COLO668 (cell line): Measurements from ENCODE around the gene MLF2.

Source experiments
- DNase-seq: peaks from one replicate; lab custom pipeline; 2025; ENCODE audit not compliant: unreplicated experiment; lab: John Stamatoyannopoulos, UW

MLF2 gene

DNA sequence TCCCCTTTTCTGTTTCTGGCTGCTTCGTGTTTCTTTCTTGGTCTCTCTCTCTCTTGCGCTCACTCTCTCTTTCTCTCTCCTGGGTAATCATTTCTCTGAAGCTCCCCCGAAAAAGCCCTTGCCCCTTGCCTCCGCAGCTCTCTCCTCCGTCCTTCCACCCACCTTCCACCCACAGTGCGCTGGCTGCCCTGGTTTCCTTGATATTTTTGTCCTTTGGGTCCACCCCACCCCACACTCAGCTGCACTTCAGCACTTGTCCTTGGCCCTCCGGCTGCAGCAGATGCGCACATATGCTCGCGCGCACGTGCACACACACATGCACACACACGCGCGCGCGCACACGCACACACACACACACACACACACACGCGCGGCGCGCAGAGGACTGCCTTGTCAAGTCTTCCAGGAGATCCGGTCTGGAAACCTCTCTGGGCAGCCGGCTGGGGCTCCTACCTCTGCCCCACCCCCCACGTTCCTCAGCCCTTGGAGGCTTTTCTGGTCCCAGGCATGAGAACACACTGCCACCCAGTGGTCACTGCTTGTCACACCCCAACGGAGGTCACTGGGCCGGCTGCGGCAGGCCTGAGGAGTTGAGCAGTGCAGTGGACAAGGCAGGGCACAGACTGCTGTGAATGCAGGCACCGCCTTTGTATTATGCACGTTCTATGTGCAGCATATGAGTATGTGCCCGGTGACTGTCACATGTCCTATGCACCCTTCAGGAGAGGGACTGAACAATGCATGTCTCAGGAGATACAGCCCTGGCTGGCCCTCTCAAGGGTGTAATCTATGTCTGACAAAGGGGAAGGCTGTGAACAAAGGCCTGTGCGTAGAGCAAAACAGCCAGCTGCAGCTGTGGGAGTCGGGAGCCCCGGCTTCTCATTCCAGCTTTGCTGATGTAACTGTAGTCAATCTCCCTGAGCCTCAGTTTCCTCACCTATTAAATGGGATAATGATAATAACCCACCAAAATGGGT lies 25.9 kb upstream of the MLF2 start:
- peak; percentile 86 for DNase-seq

DNA sequence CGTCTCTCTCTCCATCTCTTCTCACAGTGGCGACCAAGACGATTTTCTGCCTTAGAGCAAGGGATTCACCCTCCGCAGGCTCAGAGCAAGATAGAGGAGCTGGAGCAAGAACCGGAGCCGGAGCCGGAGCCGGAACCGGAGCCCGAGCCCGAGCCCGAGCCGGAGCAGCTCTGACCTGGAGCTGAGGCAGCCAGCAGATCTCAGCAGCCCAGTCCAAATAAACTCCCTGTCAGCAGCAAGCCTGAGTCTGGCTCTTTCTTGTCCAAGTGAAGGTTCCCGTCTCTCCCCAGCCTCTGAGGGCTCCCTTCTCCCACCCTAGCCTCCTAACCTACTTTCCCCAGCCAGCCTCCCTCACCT lies 25.3 kb upstream of the MLF2 start:
- no peak for DNase-seq

DNA sequence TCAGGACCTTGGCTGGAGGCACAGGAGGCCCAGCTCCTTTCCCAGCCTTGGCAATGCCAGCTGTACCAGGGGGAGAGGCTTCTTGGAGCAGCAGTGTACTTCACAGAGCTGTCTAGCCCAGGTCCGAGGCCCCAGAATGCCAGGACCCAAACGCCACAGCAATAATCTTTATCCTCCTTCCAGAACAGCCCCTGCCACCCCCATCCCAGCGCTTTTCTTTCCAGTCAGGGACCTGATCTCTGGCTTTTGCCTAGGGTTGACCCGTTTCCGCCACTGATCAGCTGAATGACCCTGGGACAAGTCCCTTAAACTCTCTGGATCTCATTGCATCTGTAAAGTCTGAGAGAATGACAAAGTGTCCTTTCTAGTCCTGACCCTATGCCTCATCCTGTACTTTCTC lies 24.4 kb upstream of the MLF2 start:
- DNase-seq = no peak

DNA sequence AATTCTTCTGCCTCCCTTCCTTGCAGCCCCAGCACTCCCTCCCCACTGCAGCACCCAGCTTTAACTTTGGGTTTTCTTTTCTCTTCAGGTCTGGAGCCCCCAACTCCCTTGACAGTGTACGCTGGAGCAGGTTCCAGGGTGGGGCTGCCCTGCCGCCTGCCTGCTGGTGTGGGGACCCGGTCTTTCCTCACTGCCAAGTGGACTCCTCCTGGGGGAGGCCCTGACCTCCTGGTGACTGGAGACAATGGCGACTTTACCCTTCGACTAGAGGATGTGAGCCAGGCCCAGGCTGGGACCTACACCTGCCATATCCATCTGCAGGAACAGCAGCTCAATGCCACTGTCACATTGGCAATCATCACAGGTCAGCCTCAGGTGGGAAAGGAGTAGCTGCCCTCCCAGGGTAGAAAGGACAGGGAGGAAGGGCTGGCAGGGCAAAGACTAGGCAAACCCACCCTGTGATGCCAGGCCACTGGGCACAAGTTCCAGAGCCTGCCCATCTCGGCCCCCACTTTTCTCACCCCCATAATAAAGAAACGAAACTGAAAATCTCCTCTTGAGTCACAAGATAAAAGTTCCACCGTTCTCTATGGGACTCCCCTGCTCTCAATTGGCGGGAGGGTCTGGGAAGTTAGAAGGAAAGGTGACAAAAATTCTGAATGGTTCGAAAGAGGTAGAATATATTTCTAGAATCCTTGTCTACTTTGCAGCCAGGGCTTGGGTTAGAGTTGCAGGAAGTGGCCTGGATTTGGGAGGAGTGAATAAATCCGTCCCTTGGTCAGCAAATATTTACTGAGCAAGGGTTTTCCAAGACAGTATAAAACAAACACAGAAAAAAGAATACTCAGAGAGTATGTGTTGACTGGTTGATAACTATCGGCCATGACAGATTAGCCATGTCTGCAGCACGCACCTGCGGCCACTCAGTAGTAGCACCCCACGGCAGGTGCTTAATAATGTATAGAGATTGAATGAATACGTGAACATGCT lies 22.5 kb upstream of the MLF2 start:
- DNase-seq = peak; percentile 5

DNA sequence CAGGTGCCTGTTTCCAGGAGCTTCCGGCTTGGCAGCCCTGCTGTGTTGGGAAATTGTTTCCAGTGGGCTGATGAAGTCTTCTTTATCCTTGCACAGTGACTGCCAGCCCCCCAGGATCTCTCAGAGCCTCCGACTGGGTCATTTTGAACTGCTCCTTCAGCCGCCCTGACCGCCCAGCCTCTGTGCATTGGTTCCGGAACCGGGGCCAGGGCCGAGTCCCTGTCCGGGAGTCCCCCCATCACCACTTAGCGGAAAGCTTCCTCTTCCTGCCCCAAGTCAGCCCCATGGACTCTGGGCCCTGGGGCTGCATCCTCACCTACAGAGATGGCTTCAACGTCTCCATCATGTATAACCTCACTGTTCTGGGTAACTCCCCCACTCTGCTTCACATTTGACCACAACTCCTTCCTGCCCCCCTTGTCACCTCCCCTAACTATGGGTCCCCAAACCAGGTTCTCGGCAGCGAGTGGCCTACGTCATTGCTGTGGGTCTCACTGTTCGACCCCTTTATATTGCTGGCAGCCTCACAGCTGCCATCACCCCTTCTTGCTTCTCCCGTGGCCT lies 21.6 kb upstream of the MLF2 start:
- DNase-seq = no peak

DNA sequence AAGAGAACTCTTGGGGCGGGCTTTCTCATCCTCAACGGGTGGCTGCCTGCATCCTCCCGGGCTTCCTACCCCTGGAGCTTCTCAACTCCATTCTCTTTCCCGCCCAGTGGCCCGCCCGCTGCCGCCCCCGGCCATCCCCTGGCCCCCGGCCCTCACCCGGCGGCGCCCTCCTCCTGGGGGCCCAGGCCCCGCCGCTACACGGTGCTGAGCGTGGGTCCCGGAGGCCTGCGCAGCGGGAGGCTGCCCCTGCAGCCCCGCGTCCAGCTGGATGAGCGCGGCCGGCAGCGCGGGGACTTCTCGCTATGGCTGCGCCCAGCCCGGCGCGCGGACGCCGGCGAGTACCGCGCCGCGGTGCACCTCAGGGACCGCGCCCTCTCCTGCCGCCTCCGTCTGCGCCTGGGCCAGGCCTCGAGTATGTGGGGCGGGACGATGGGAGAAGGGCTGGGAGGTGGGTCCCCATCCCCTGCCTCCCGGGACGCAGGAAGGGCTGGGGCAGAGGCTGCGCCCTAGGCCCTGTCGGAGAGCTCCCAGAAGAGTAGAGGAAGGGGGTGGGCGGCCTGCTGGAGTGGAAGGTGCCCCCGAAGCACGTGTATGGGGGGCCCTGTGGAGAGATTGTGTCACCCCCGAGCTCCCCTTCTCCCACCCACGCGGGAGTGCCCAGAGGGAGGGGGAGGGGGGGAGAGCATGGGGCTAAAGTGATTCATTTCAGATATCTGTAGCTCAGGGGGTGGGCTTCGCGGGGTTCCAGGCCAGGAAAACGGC lies 20.8 kb upstream of the MLF2 start:
- DNase-seq = no peak

DNA sequence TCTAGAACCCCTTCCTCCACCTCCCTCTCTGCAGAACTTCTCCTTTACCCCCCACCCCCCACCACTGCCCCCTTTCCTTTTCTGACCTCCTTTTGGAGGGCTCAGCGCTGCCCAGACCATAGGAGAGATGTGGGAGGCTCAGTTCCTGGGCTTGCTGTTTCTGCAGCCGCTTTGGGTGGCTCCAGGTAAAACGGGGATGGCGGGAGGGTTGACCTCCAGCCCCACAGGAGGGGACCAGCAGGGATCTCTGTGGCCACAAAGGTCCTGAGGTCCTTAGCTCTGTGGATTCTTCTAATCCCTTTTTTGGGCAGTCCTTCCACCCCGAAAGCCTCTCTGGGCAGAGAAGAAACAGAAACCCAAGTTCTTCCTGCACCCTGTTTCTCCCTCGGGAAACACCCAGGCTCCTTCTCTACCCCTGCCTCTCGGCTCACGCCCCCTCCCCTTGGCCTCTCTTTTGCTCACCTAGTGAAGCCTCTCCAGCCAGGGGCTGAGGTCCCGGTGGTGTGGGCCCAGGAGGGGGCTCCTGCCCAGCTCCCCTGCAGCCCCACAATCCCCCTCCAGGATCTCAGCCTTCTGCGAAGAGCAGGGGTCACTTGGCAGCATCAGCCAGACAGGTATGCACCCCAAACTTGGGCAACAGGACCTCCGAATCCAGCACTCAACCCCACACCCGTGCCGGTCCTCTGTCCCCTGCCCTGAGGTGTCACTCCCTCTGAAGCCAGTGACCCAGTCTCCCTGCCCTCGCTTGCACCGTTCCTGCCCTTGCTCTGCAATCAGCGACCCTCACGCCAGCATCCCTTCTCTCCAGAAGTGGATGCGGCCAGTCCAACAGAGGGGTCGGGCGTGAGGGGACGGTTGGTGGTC lies 20.0 kb upstream of the MLF2 start:
- no peak for DNase-seq

DNA sequence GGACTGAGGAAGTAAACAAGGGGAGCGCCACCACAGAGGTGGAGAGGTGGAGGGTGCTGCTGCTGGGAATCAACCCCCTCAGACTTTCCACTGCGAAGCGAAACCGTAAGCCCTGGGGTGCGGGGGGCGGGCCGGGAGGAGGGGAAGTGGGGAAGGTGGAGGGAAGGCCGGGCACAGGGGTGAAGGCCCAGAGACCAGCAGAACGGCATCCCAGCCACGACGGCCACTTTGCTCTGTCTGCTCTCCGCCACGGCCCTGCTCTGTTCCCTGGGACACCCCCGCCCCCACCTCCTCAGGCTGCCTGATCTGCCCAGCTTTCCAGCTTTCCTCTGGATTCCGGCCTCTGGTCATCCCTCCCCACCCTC lies 19.4 kb upstream of the MLF2 start, which contains the start of gene LAG3:
Gene LAG3, plus strand, starts transcription at position 190 of the 365 bp plus-strand sequence. CDS start 333 bp downstream, outside the sequence.
- no peak for DNase-seq

DNA sequence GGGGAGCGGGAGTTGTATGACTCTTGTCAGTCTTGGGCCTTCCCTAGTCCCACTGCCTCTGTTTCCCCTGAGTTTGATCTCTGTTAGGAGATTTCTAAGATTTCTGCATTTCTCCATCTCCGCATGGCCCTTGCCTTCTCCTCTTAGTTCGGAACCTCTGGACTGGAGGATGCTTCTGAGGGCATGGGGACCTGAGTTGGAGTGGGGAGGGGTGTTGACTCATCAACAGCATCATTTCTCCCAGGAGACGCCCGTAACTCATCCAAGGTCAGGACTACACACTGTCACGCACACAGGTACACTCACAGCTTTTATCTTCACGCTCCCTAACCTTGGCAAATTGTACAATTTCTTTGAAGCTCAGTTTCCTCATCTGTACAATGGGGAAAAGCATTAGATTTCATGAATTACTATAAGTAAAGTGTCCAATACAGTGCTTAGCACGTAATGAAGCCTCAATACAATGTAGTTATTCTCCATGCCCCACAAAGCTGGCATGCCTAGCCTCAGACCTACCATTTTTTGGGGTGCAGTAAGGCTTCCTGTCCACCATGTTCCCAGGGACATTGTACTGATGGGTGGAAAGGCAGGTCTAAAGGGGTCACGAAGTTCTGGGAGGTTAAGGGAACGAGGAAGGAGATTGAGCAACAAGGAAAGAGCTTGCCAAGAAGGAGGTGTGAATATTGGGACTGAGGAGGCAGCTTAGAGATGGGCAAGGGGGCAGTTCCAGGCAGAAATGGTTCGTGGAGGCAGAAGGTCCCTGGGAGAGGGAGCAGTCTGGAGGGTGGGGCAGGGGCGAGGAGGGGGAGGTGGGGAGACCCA lies 18.8 kb upstream of the MLF2 start:
- no peak for DNase-seq

DNA sequence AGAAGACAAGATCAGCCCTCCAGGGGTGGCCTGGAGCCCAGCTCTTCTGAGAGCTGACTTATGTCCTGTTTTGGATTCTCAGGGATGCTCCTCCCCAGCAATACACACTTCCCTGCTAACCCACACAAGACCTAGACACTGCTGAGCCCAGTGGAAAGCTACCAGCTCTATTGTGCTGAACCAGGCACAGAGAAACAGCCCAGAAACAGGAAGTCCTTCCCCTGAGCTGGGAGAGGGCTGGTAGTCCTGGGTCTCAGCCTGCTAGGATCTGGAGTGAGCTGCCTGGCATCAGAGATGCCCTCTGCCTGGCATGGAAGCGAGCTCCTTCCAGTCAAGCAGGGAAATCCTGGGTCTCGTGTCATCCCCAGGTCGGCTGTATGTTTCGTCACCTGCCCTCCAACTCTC lies 18.2 kb upstream of the MLF2 start:
- DNase-seq = no peak

DNA sequence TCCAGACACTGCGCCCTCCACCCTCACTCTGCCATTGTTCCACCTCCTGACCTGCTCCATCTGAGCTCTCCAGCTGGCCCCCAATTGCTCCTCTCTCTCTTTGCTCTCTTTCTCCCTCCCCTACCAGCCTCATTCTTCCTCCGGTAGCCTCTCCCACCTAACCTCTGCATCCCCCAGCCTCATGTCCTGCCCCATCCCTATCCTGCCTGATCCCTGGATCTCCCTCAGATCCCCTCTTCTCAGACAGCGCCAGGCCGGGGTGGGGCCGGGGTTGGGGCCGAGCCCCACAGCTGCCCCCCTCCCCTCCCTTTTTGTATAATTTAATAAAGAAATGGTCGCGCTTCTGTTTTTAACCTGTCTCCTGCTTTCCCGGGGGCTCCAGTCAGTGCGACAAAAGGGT lies 17.7 kb upstream of the MLF2 start:
- no peak for DNase-seq

DNA sequence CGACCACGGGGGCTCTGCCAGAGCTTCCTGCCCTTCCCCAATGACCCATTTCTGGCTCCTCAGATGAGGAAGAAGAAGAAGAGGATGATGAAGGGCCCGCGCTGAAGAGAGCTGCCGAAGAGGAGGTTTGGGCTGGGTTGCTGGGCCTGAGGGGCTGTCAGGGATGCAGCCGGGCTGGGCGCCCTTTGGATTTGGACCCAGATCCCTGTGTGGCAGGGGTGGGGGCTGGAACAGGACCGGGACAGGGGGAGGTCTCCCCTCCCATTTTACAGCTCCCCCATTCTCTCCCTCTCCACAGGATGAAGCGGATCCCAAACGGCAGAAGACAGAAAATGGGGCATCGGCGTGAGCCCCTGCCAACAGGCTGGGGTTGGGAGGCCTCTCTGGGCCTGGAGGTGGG lies 17.2 kb upstream of the MLF2 start:
- DNase-seq = no peak

DNA sequence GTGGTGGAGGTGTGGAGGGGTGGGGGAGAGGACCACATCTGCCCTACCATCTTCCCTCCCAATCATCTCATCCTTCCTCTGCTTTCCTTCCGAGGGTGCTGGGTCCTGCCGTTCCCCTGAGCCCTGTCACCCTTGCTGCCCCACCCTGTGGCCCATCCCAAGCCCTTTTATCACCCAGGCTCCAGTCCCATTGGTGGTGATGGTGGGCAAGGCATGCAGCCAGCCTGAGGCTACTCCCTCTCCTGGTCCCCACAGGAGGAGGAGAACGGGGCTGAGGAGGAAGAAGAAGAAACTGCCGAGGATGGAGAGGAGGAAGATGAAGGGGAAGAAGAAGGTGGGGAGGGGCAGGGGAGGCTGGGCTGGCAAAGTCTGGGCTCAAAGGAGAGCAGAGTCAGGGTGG lies 16.7 kb upstream of the MLF2 start:
- no peak for DNase-seq

DNA sequence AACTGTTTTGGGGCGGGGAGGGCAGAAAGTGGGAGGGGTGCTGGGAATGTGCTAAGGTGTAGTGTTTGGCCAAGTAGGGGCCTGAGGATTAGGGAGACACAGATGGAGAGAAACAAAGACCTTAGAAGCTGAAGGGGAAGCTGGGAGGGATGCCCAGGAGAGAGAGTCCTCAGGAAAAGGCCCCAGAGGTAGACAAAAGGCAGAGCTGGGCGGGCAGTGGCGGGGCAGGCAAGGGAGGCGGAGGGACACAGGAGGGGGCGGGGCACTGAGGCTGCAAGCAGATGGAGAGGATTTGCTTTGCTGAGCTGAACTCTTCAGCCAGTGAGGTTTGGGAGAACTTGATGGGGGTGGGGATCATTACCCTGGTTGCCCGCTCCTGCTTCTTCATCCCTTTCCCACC lies 16.0 kb upstream of the MLF2 start:
- DNase-seq = peak; percentile 23

DNA sequence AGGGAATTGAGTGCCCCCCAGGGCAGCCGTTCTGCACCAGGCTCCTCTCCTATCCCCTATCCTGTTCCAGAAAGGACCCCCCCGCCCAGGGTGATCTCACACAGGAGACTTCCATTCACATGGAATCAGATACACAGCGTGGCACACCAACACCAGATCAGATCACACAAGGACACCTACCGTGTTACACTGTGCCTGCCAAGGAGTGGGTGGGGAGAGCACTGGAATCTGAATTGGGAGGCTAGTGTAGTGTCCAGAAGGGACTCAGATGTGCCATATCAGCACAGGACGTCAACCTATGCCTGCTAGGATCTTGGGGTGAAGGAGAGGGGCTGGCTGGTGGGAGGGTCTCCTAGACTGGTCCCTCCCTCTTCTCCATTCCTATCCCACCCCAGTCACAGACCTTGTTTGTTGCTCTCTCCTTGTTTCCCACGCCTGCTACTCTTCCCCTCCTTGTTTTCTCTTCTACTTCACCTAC lies 15.5 kb upstream of the MLF2 start:
- DNase-seq = no peak

DNA sequence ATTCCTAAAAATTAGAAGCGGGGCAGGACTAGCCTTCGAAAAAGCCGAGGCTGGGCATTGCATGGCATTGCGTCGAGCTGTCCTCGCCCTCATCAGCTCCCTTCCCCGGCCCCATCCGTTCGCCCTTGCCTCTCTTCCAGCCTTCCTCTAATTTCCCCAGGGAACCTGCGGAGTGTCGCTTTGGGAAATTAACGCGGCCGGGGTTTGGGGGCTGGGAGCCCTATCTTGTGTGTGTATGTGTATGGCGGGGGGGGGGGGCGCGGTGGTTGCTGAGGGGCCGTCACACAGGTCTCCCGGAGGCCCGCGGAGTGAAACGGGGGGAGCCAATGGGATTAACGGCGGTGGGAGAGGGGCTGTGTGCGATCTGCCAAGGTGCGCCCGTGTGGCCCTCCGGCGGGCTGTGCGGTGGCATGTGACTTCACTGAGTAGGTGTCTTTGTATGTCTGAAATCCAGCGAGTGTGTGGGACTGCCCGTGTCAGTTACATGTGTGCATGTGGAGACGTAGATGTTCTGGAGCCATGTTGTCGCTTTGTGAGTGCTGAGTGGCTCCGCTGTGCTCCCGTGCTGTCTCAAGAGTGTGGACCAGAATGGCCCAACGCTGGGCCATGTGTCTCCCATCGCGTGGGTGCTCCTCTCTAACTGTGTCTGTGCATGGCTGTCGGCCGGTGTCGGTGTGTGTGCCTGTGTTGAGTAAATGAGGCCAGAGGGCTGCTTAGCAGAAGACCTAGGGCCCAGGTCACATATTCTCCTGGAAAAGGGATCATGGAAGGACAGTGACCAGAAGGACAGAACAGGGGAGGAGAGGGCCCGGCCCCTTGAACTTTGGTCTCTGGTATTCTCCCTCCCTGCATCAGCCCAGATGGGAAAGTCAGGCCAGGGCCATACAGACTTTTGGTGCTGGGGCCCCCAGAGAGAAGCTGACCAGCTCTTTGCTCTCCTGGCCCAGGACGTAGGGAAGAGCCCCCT lies 14.7 kb upstream of the MLF2 start:
- DNase-seq = peak; percentile 15

DNA sequence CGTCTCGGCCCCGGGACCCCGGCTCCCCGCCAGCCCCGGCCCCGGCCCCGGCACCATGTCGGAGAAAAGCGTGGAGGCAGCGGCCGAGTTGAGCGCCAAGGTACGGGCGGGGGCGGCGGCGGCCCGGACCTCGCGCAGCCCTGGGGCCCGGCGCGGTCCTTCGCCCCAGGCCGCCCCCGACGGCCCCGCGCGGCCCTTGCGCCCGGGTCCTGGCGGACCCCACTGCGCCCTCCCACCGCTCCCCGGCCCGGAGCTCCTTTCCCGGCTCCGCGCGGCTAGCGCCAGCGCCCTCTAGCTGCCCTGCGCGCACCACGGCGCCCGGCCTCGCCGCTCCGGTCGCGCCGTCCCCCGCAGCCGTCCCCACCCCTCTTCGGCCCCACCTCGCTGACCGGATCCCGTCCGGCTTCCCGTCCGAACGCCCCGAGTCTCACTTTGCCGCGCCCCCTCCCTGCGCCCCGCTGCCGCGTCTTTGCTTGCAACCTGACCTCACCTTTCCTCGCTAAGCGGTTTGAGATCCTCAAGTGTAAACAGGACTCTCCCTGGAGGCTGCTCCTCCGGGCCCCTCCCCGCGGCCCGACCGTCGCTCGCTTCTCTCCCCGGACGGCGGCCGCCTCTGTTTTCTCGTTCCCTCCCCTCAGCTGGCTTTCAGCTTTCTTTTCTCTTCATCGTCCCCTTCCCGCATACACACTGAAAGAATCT lies 13.9 kb upstream of the MLF2 start:
- DNase-seq = peak; percentile 73
